ENCODE results near the gene PSMD2. TPM values are rescaled to one million over a fixed set of nuclear protein-coding genes. Genes with fewer than 3 reads are reported as not detected.

The PSMD2 gene
- total RNA-seq, 5 donors from 2014 or later (not counting 1 experiment from before 2014, with no cell fraction given) = 134 to 151 (median 149) TPM

- CTCF ChIA-PET = interaction anchor here in 1 of 2 donors (0.6 kb wide), 2 partner anchors 12 to 63 kb away, joined by 3 to 5 read pairs; no protein-coding TSS in a partner anchor
- Histone ChIP-seq H3K9me3 (no peaks in the 10 kb centered on the region), H3K27me3 (replicated peaks in 1 of 2; ENCODE audit: control insufficient read depth in 2 of 2, extremely low read depth in 1 of 2, insufficient read depth in 2 of 2, low read length in 1 of 2) (peaks cover 0 to 21% of the 10 kb centered on the region in 2 experiments), H3K4me3 (ENCODE audit: control insufficient read depth in 1 of 2, extremely low read depth in 1 of 2, low read length in 1 of 2) (no peak overlapping the region), H3K36me3 (ENCODE audit: control insufficient read depth in 2 of 2, extremely low read depth in 1 of 2, insufficient read depth in 1 of 2, low read length in 1 of 2) (no peaks in the 10 kb centered on the region), H3K4me1 (ENCODE audit: control insufficient read depth in 1 of 2, extremely low read depth in 1 of 2, insufficient read depth in 2 of 2, low read length in 2 of 2) (peaks cover 0 to 4% of the 10 kb centered on the region in 2 experiments), H3K27ac (ENCODE audit: low read length) (no peak overlapping the region)
- no peaks in the 10 kb centered on the region for H3K4me1 Mint-ChIP-seq
- POLR2A ChIA-PET = interaction anchor here in 1 of 2 donors (0.6 kb wide), 1 partner anchor 33 kb away, joined by 5 read pairs; no protein-coding TSS in a partner anchor
- H3K27ac Mint-ChIP-seq = no peak overlapping the region
- WGBS (ENCODE audit: insufficient coverage) = 87% methylated on average over 21 of the region's 22 CpGs
- H3K4me3 Mint-ChIP-seq = no peak overlapping the region
- peaks cover 11 to 13% of the 10 kb centered on the region in 2 donors for H3K27me3 Mint-ChIP-seq
- no peak for DNase-seq
- no peak for ATAC-seq (replicated peaks in 1 of 4)
- H3K36me3 Mint-ChIP-seq = no peaks in the 10 kb centered on the region
- H3K9me3 Mint-ChIP-seq = no peaks in the 10 kb centered on the region
Measured at GRCh38 chr3:184291044-184291737, 7.8 kb upstream of the PSMD2 start.

GRCh38 chr3:184291738-184292445 lies 7.1 kb upstream of the PSMD2 start:
- ChIA-PET POLR2A (interaction anchor here in 1 of 2 donors (0.6 kb wide), 1 partner anchor 33 kb away, joined by 5 read pairs; no protein-coding TSS in a partner anchor), CTCF (interaction anchor here (0.6 to 0.8 kb wide), 2 partner anchors 13 to 70 kb away, joined by 3 to 5 read pairs; no protein-coding TSS in a partner anchor)
- Mint-ChIP-seq H3K36me3 (no peaks in the 10 kb centered on the region), H3K4me3 (no peak overlapping the region), H3K9me3 (no peaks in the 10 kb centered on the region), H3K4me1 (no peaks in the 10 kb centered on the region), H3K27me3 (peaks cover 4 to 6% of the 10 kb centered on the region in 2 donors), H3K27ac (no peak overlapping the region)
- H3K9me3 ChIP-seq = no peaks in the 10 kb centered on the region
- no peak overlapping the region for H3K27ac ChIP-seq (ENCODE audit: low read length)
- H3K4me1 ChIP-seq (ENCODE audit: control insufficient read depth in 1 of 2, extremely low read depth in 1 of 2, insufficient read depth in 2 of 2, low read length in 2 of 2) = peaks cover 0 to 4% of the 10 kb centered on the region in 2 experiments
- no peak for DNase-seq
- no peaks in the 10 kb centered on the region for H3K36me3 ChIP-seq (ENCODE audit: control insufficient read depth in 2 of 2, extremely low read depth in 1 of 2, insufficient read depth in 1 of 2, low read length in 1 of 2)
- H3K4me3 ChIP-seq (ENCODE audit: control insufficient read depth in 1 of 2, extremely low read depth in 1 of 2, low read length in 1 of 2) = no peak overlapping the region
- H3K27me3 ChIP-seq (replicated peaks in 1 of 2; ENCODE audit: control insufficient read depth in 2 of 2, extremely low read depth in 1 of 2, insufficient read depth in 2 of 2, low read length in 1 of 2) = peaks cover 0 to 21% of the 10 kb centered on the region in 2 experiments
- WGBS (ENCODE audit: insufficient coverage) = 92% methylated on average over 16 of the region's 21 CpGs
- ATAC-seq (replicated peaks in 1 of 4) = no peak

GRCh38 chr3:184295771-184296170 lies 3.3 kb upstream of the PSMD2 start:
- peaks cover 0 to 3% of the 10 kb centered on the region in 2 experiments for H3K27me3 ChIP-seq (replicated peaks in 1 of 2; ENCODE audit: control insufficient read depth in 2 of 2, extremely low read depth in 1 of 2, insufficient read depth in 2 of 2, low read length in 1 of 2)
- H3K4me1 ChIP-seq (ENCODE audit: control insufficient read depth in 1 of 2, extremely low read depth in 1 of 2, insufficient read depth in 2 of 2, low read length in 2 of 2) = peaks cover 13 to 20% of the 10 kb centered on the region in 2 experiments
- WGBS (ENCODE audit: insufficient coverage) = 57% methylated on average over 1 of the region's 3 CpGs
- no peak overlapping the region for H3K27ac ChIP-seq (ENCODE audit: low read length)
- CTCF ChIA-PET = interaction anchor here in 1 of 2 donors (0.7 to 0.9 kb wide), 2 partner anchors 46 to 68 kb away, joined by 3 to 5 read pairs; no protein-coding TSS in a partner anchor
- Mint-ChIP-seq H3K9me3 (no peaks in the 10 kb centered on the region), H3K4me1 (peaks cover 20 to 23% (median 21%) of the 10 kb centered on the region in 3 donors), H3K27me3 (no peaks in the 10 kb centered on the region), H3K36me3 (no peaks in the 10 kb centered on the region), H3K4me3 (no peak overlapping the region), H3K27ac (no peak overlapping the region)
- ATAC-seq (replicated peaks in 1 of 4) (no peak), DNase-seq (no peak)
- H3K9me3 ChIP-seq = no peaks in the 10 kb centered on the region
- peaks cover 0 to 9% of the 10 kb centered on the region in 2 donors for H3K36me3 ChIP-seq (ENCODE audit: control insufficient read depth in 2 of 2, extremely low read depth in 1 of 2, insufficient read depth in 1 of 2, low read length in 1 of 2)
- POLR2A ChIA-PET = no interaction called here
- H3K4me3 ChIP-seq (ENCODE audit: control insufficient read depth in 1 of 2, extremely low read depth in 1 of 2, low read length in 1 of 2) = no peak overlapping the region

- Mint-ChIP-seq H3K4me1 (peaks cover 24 to 28% (median 25%) of the 10 kb centered on the region in 3 donors), H3K36me3 (peaks cover 3% of the 10 kb centered on the region), H3K27me3 (no peaks in the 10 kb centered on the region), H3K4me3 (no peak overlapping the region), H3K27ac (no peak overlapping the region), H3K9me3 (no peaks in the 10 kb centered on the region)
- Histone ChIP-seq H3K36me3 (ENCODE audit: control insufficient read depth in 2 of 2, extremely low read depth in 1 of 2, insufficient read depth in 1 of 2, low read length in 1 of 2) (peaks cover 4 to 16% of the 10 kb centered on the region in 2 donors), H3K9me3 (no peaks in the 10 kb centered on the region), H3K27me3 (replicated peaks in 1 of 2; ENCODE audit: control insufficient read depth in 2 of 2, extremely low read depth in 1 of 2, insufficient read depth in 2 of 2, low read length in 1 of 2) (no peaks in the 10 kb centered on the region), H3K4me1 (ENCODE audit: control insufficient read depth in 1 of 2, extremely low read depth in 1 of 2, insufficient read depth in 2 of 2, low read length in 2 of 2) (peaks cover 13 to 20% of the 10 kb centered on the region in 2 experiments), H3K4me3 (ENCODE audit: control insufficient read depth in 1 of 2, extremely low read depth in 1 of 2, low read length in 1 of 2) (no peak overlapping the region), H3K27ac (ENCODE audit: low read length) (no peak overlapping the region)
- WGBS (ENCODE audit: insufficient coverage) = 95% methylated on average over 6 of the region's 7 CpGs
- no peak for DNase-seq
- ATAC-seq (replicated peaks in 1 of 4) = no peak
- POLR2A ChIA-PET = no interaction called here
- CTCF ChIA-PET = interaction anchor here in 1 of 2 donors (0.9 kb wide), 1 partner anchor 47 kb away, joined by 5 read pairs; no protein-coding TSS in a partner anchor
Measured at GRCh38 chr3:184296616-184297015, 2.4 kb upstream of the PSMD2 start.

GRCh38 chr3:184299488-184300377 lies 692 bp downstream of the PSMD2 start:
- Mint-ChIP-seq H3K4me3 (peak overlapping the region; percentile 87 to 93 (median 90)), H3K27me3 (no peaks in the 10 kb centered on the region), H3K27ac (peak overlapping the region; percentile 78 to 80), H3K4me1 (peaks cover 29 to 32% (median 32%) of the 10 kb centered on the region in 3 donors), H3K36me3 (peaks cover 29% of the 10 kb centered on the region), H3K9me3 (no peaks in the 10 kb centered on the region)
- 17% methylated on average over 20 of the region's 29 CpGs for WGBS (ENCODE audit: insufficient coverage)
- Histone ChIP-seq H3K4me3 (ENCODE audit: control insufficient read depth in 1 of 2, extremely low read depth in 1 of 2, low read length in 1 of 2) (peak overlapping the region; percentile 68 to 85), H3K36me3 (ENCODE audit: control insufficient read depth in 2 of 2, extremely low read depth in 1 of 2, insufficient read depth in 1 of 2, low read length in 1 of 2) (peaks cover 14 to 47% of the 10 kb centered on the region in 2 donors), H3K27ac (ENCODE audit: low read length) (peak overlapping the region; percentile 30), H3K9me3 (no peaks in the 10 kb centered on the region), H3K27me3 (replicated peaks in 1 of 2; ENCODE audit: control insufficient read depth in 2 of 2, extremely low read depth in 1 of 2, insufficient read depth in 2 of 2, low read length in 1 of 2) (no peaks in the 10 kb centered on the region), H3K4me1 (ENCODE audit: control insufficient read depth in 1 of 2, extremely low read depth in 1 of 2, insufficient read depth in 2 of 2, low read length in 2 of 2) (peaks cover 13 to 20% of the 10 kb centered on the region in 2 experiments)
- ChIA-PET CTCF (no interaction called here), POLR2A (interaction anchor here in 1 of 2 donors (0.6 kb wide), 1 partner anchor 15 kb away, joined by 10 read pairs; no protein-coding TSS in a partner anchor)
- ATAC-seq (replicated peaks in 1 of 4) (no peak), DNase-seq (no peak)

Data from T-cell (primary cell).